Activated naive CD8-positive, alpha-beta T cell (primary cell): ENCODE results near the gene CDH2.

ENCODE experiments used
- H3K27ac Mint-ChIP-seq: one replicate; pipeline ENCODE4 v1.8.0; 2021; ENCODE audit warnings: mixed read lengths
- H3K27me3 Mint-ChIP-seq: one replicate; pipeline ENCODE4 v1.8.0; 2021; ENCODE audit warnings: mixed read lengths
- H3K36me3 Mint-ChIP-seq: one replicate; pipeline ENCODE4 v1.8.0; 2021; ENCODE audit warnings: mixed read lengths
- H3K4me1 Mint-ChIP-seq: one replicate; pipeline ENCODE4 v1.8.0; 2021; ENCODE audit warnings: low read depth, mixed read lengths
- H3K4me3 Mint-ChIP-seq: one replicate; pipeline ENCODE4 v1.8.0; 2021; ENCODE audit warnings: mild to moderate bottlenecking, mixed read lengths
- H3K9me3 Mint-ChIP-seq: one replicate; pipeline ENCODE4 v1.8.0; 2021; ENCODE audit warnings: low read depth, mixed read lengths

The CDH2 gene

DNA sequence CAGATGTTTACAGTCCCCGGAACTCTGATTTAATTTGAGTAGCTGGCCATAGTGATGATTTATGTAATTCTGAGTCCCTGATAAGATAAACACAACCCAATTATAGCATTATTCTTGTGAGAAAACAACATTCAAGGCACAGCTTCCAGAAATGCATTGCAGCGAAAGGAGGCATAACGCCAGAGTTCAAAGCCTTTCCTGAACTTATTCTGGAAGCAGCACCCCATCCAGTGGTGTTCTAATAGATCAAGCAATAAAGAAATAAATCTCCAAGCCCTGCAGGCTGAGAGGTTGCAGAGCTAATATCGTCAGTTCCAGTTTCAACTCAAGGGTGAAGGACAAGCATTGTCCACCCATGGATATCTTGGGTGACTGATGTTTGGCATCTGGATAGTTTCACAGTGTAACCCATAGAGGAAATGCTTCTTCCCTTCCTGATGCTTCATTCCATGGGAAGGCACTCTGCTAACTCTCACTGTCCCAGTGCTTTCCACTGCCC is 18.8 kb downstream of the CDH2 start:
- Mint-ChIP-seq H3K27me3 (no peaks in the 10 kb centered on the region), H3K27ac (no peak overlapping the region), H3K4me1 (no peaks in the 10 kb centered on the region), H3K9me3 (peaks cover 6% of the 10 kb centered on the region), H3K4me3 (no peak overlapping the region), H3K36me3 (no peaks in the 10 kb centered on the region)

DNA sequence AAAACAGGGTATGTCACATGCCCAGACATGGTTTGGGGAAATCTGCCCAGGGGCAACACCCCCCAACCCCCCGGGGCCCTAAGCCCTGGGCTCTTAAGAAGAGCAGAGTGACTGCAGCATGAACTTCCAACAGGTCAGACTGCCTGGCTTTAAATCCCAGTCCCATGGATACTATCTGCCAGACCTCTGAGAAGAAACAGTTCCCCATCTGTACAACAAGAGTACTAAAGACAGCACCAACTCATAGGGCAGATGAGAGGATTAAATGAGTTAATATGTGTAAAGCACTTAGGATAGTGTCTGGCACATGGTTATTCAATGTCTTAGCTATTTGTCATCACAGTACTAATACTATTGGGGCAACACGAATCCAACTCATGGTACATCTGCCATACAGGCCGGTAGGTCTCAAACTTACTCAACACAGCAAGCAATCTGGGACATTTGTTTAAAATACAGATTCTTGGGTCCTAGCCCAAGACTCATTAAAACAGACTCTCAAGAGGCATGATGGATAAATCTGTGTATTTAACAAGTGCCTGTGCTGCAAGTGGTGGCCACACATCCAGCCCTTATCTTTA is 23.4 kb downstream of the CDH2 start:
- Mint-ChIP-seq H3K9me3 (peaks cover 6% of the 10 kb centered on the region), H3K27me3 (no peaks in the 10 kb centered on the region), H3K4me1 (no peaks in the 10 kb centered on the region), H3K4me3 (no peak overlapping the region), H3K27ac (no peak overlapping the region), H3K36me3 (no peaks in the 10 kb centered on the region)

DNA sequence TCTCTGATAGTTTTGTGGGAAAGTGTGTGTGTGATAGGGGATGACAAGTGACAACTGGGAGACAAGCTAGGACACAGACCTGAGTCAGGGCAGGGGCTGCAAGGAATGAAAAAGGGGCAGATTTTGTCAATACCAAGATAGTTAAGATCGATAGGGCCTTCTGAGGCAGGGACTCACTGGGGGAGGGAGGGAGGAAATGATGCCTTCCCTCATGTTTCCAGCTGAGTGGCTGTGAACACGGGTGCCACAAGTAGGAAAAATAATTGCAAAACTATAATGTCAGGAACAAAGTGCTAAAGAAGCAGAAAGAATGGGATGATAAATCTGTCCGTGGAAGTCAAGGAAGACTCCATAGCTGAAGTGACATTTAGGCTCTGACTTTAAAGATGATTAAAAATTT is 24.2 kb downstream of the CDH2 start:
- H3K36me3 Mint-ChIP-seq, result no peaks in the 10 kb centered on the region
- H3K27me3 Mint-ChIP-seq, result no peaks in the 10 kb centered on the region
- no peaks in the 10 kb centered on the region for H3K4me1 Mint-ChIP-seq
- H3K4me3 Mint-ChIP-seq, result no peak overlapping the region
- H3K27ac Mint-ChIP-seq, result no peak overlapping the region
- H3K9me3 Mint-ChIP-seq, result peaks cover 6% of the 10 kb centered on the region

DNA sequence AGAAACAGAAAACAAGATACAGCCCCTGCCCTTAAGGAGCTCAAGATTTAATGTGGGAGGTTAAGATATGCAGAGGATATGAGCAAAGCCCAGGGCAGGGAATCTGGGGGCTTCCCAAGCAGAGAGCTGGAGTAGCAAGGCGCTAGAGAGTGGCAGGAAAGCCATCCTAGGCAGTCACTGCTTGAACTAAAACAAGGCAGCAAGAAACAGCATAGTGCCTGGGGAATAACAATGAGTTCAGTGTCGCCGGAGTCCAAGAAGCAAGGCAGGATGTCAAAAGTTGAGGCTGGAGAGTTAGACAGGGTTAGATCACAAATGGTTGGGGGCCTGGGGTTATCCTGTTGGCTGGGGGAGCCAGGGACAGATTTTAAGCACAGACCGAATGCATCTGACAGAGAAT is 24.6 kb downstream of the CDH2 start:
- H3K36me3 Mint-ChIP-seq, result no peaks in the 10 kb centered on the region
- no peaks in the 10 kb centered on the region for H3K4me1 Mint-ChIP-seq
- peaks cover 6% of the 10 kb centered on the region for H3K9me3 Mint-ChIP-seq
- no peak overlapping the region for H3K4me3 Mint-ChIP-seq
- H3K27ac Mint-ChIP-seq, result no peak overlapping the region
- H3K27me3 Mint-ChIP-seq, result no peaks in the 10 kb centered on the region

DNA sequence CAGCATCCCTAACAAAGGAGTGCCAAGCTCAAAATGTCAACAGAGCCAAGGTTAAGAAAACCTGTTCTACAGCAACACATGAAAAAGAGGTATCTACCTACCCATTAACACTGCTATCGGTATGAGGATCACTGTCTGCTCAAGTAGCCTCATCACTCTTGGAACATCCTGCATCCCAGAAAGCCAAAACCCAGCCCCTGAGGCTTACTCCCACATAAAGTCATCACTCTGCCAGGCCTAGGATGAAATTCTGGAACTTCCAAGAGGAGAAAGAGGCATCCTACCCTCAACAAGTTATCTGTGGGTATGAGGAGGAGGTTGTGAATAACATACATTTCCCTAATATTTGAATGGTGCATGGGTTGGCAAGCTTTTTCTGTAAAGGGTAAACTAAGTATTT is 25.5 kb downstream of the CDH2 start:
- Mint-ChIP-seq H3K9me3 (peaks cover 6% of the 10 kb centered on the region), H3K36me3 (no peaks in the 10 kb centered on the region), H3K4me1 (no peaks in the 10 kb centered on the region), H3K4me3 (no peak overlapping the region), H3K27me3 (no peaks in the 10 kb centered on the region), H3K27ac (no peak overlapping the region)

DNA sequence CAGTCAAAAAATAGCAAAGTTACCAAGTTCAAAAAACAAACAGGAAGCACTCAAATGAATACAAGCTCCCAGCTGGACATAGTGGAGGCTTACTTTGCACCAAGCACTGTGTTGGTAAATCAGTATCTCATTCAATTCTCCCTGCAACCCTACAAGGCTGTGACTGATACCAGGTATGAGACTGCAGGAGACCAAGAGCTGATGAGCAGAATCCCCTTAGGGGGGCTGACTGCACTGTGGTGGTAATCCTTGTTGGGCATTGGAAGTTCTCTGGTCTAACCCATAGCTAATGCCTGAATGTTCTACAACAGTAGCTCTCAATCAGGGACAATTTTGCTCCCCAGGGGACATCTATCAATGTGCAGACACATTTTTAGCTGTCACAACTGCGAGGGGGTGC is 26.0 kb downstream of the CDH2 start:
- peaks cover 6% of the 10 kb centered on the region for H3K9me3 Mint-ChIP-seq
- no peak overlapping the region for H3K4me3 Mint-ChIP-seq
- H3K36me3 Mint-ChIP-seq, result no peaks in the 10 kb centered on the region

DNA sequence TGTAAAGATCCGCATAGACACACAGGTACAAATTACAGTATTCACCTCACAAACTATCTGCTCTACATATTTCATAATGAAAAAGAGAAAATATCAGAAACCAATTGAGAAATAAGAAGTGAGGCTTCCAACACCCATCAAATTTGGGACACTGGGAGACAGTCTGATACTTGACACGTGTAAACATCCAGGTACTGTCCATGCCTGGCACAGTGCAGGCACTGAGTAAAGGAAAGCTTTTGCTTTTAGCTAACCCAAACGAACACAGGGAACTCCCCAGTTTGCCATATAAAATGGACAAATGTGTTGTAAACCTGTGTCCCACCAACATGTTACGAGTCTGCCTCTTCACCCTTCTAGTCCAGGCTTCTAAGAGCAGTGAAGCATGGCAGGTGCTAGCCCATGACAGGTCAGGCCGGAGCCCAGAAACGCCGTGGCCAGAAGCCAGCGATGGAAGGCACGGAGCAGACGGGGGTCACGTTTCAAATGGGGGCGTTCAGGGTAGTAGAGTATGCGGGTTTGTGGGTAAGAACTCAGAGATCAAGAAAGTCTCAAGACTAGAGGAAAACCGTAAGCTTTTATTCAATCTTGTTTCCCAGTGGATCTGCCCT is 27.0 kb downstream of the CDH2 start:
- H3K36me3 Mint-ChIP-seq, result no peaks in the 10 kb centered on the region
- no peak overlapping the region for H3K27ac Mint-ChIP-seq
- peaks cover 6% of the 10 kb centered on the region for H3K9me3 Mint-ChIP-seq
- H3K4me3 Mint-ChIP-seq, result no peak overlapping the region
- no peaks in the 10 kb centered on the region for H3K27me3 Mint-ChIP-seq
- no peaks in the 10 kb centered on the region for H3K4me1 Mint-ChIP-seq

More for the DNA sequence above, 26.0 kb downstream of the CDH2 start:
- Mint-ChIP-seq H3K4me1 (no peaks in the 10 kb centered on the region), H3K27ac (no peak overlapping the region), H3K27me3 (no peaks in the 10 kb centered on the region)

DNA sequence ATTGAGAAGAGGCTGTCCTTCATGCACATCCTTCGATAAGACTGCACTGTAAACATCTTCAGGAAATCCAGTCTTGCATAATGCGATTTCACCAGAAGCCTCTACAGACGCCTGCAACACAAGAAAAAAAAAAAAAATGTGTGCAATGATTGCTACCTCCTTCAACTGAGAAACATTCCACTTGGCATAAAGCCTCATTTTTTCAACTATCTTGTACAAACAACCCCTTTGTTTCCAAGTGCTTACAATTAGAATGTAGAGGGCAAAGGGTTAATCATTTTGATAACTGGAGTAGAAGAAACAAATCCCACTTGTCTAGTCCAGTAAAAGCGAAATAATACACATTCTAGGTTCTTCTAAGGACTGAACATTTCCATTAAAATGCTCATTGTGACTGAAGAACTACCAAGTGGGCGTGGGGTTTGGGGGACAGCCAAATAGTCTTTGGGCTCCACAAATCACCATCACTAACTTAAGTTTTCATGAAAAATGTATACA is 29.2 kb downstream of the CDH2 start:
- Mint-ChIP-seq H3K36me3 (no peaks in the 10 kb centered on the region), H3K4me1 (no peaks in the 10 kb centered on the region), H3K27ac (no peak overlapping the region), H3K27me3 (no peaks in the 10 kb centered on the region), H3K9me3 (no peaks in the 10 kb centered on the region), H3K4me3 (no peak overlapping the region)

DNA sequence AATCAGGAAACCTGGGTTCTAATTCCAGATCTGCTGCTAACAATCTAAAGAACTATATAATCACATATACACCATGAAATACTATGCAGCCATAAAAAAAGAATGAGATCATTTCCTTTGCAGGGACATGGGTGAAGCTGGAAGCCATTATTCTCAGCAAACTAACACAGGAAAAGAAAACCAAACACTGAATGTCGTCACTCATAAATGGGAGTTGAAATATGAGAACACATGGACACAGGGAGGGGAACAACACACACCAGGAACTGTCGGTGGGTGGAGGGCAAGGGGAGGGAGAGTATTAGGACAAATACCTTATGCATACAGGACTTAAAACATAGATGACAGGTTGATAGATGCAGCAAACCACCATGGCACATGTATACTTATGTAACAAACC is 33.2 kb downstream of the CDH2 start:
- Mint-ChIP-seq H3K9me3 (peaks cover 13% of the 10 kb centered on the region), H3K4me3 (no peak overlapping the region), H3K27ac (no peak overlapping the region), H3K4me1 (no peaks in the 10 kb centered on the region), H3K36me3 (no peaks in the 10 kb centered on the region), H3K27me3 (no peaks in the 10 kb centered on the region)

DNA sequence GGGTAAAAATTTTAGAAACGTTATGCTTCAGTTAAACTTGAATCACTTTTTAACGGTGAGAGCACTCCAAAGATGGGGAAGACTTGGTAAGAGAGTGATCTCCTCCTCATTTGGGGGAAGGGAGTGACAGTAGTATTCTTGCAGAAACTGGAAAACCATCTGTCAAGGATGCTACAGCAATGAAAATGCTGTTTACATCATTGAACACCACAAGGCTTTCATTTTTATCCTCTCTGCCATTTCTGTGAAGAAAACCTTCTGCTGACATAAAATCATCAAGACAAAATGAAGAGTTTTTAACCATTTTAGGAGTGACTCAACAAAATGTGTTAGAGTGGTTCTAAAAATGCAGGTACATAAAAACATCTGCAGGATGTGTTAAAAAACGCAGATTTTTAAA is 38.1 kb downstream of the CDH2 start:
- H3K27ac Mint-ChIP-seq, result no peak overlapping the region
- no peak overlapping the region for H3K4me3 Mint-ChIP-seq
- no peaks in the 10 kb centered on the region for H3K36me3 Mint-ChIP-seq
- no peaks in the 10 kb centered on the region for H3K27me3 Mint-ChIP-seq
- peaks cover 13% of the 10 kb centered on the region for H3K9me3 Mint-ChIP-seq
- H3K4me1 Mint-ChIP-seq, result no peaks in the 10 kb centered on the region

DNA sequence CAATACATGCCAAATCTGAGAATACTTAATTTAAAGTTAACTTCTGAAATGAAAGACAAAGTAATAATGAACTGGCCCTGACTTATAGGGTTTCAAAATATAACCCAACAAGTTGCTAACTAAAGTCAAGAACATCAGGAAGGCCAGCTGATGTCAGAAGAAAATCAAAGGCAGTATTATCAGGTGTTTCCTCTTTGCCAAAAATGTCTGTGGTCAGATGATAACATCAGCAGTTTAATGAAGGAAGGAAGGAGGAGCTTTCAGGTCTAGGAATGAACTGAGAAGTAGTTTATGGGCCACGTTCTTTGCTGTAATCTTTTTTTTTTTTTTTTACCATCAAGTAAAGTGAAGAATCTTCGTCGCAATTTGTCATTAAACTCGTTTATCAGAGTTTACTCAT is 40.9 kb downstream of the CDH2 start:
- Mint-ChIP-seq H3K27ac (no peak overlapping the region), H3K36me3 (no peaks in the 10 kb centered on the region), H3K4me3 (no peak overlapping the region), H3K4me1 (no peaks in the 10 kb centered on the region), H3K27me3 (no peaks in the 10 kb centered on the region), H3K9me3 (peaks cover 5% of the 10 kb centered on the region)

DNA sequence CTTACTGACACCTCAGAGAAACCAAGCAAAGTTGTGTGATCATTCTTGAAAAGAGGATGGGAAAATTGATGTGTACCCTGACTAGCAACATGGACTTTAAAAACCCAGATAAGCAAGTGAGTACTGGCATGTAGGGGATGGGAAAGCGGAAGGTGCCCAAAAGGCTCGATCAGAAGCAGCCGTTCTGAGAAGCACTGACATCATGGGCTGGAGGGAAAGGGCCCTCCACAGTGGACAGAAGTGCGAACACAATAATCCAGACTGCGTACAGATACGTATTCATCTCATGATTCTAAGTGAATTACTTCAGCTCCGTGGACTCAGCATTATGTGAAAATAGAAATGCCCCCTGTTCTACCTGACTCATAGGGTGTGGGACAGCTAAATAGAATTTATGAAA is 42.2 kb downstream of the CDH2 start:
- H3K9me3 Mint-ChIP-seq, result peaks cover 2% of the 10 kb centered on the region
- H3K4me3 Mint-ChIP-seq, result no peak overlapping the region
- H3K36me3 Mint-ChIP-seq, result no peaks in the 10 kb centered on the region
- no peaks in the 10 kb centered on the region for H3K4me1 Mint-ChIP-seq
- H3K27ac Mint-ChIP-seq, result no peak overlapping the region
- H3K27me3 Mint-ChIP-seq, result no peaks in the 10 kb centered on the region

DNA sequence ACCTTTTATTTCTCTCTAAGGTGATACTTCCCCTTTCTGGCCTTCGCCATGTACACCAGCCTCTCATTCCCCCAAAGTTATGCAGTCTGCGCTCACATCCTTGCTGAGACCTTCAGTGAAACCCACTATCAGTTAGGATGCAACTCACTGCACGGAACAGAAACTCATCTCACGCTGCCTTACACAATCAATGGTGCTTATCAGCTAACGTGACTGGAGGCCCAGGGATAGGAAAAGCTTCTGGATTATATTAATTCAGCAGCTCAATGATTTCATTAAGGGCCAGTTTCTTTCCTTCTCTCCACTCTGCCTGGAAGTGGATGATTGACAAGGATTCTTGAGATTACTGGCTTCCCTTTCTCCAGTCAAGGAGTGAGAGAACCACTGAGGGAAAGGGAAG is 44.8 kb downstream of the CDH2 start:
- Mint-ChIP-seq H3K9me3 (no peaks in the 10 kb centered on the region), H3K4me1 (no peaks in the 10 kb centered on the region), H3K36me3 (no peaks in the 10 kb centered on the region), H3K27me3 (no peaks in the 10 kb centered on the region), H3K27ac (no peak overlapping the region), H3K4me3 (no peak overlapping the region)

DNA sequence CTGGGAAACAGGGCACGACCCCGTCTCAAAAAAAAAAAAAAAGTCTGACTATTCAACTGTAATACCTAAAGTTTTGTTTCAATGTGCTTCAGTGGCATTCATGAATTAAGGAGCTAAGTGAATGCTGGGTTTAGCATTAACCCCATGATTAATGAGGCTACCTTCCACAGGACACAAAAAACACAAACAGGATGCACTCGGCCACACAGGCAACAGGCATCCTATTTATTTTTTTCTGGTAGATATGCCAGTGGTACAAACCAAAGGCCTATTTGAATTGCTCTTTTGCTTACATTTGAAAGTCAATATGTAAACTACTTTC is 48.3 kb downstream of the CDH2 start:
- no peak overlapping the region for H3K27ac Mint-ChIP-seq
- H3K27me3 Mint-ChIP-seq, result no peaks in the 10 kb centered on the region
- H3K9me3 Mint-ChIP-seq, result no peaks in the 10 kb centered on the region
- no peaks in the 10 kb centered on the region for H3K36me3 Mint-ChIP-seq
- no peaks in the 10 kb centered on the region for H3K4me1 Mint-ChIP-seq
- no peak overlapping the region for H3K4me3 Mint-ChIP-seq

DNA sequence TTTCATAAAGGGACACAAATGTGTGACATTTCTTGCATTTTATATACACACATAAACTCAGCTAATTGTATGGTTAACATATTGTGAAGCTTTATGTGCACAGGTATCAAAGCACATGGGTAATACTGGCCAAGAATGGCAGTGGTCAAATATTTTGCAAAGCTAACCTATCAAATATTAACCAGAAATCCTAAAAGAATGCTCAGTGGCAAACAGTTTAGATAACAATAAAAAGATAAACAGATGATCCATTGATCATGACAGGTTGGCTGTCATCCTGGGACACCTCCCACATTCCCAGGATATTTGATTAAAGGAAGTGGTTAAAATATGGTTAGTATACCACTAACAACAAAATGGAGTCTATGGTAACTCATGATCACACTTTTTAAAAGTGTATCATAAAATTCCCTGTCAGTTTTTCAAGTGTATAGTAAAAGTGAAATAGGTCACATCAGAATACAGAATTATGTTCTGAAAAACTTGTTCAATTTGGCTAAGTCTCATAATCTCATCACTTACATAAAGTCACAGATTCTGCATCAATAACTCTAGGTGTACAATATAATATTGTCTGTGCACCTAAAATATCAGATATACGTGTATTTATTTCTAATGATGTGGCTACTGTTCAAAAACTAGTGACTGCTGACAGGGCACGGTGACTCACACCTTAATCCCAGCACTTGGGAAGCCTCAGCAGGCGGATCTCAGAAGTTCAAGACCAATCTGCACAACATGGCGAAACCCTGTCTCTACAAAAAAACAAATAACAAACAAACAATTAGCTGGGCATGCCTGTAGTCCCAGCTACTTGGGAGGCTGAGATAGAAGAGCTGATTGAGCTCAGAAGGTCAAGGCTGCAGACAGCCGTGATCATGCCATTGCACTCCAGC is 48.9 kb downstream of the CDH2 start:
- Mint-ChIP-seq H3K36me3 (no peaks in the 10 kb centered on the region), H3K27ac (no peak overlapping the region)

More for the DNA sequence above, 48.9 kb downstream of the CDH2 start:
- Mint-ChIP-seq H3K27me3 (no peaks in the 10 kb centered on the region), H3K4me1 (no peaks in the 10 kb centered on the region), H3K9me3 (no peaks in the 10 kb centered on the region), H3K4me3 (no peak overlapping the region)
